NCI-H2196 (cell line): ENCODE measurements around the gene LHX8.

Experiments
- DNase-seq: peaks from one replicate; lab custom pipeline; 2025; ENCODE audit not compliant: unreplicated experiment; lab: John Stamatoyannopoulos, UW

LHX8 gene

GRCh38 chr1:75203415-75204277 is 69.5 kb downstream of the LHX8 start:
- DNase-seq: peak; percentile 29

- no peak for DNase-seq
These were observed 74.7 kb downstream of the LHX8 start for GRCh38 chr1:75208862-75209261.
